Left lung (tissue), 10 donors: ENCODE measurements around the gene IDUA. TPM values are rescaled to one million over a fixed set of nuclear protein-coding genes. Genes with fewer than 3 reads are reported as not detected.

Source experiments
- ATAC-seq: fragments of 200-7000 bp; cut with Tn5 transposase; one replicate; pipeline ENCODE4 v1.9.1; 2020; ENCODE audit warnings: moderate library complexity
- DNase-seq, 4 donors: peaks; one replicate each; pipeline ENCODE4 v3.0.0-alpha.2; 2013 to 2020
- H3K27ac ChIP-seq, 2 donors: fragments of 200-600 bp; sonication (generic) in 1 of 2; one replicate each; pipeline versions ENCODE4 v1.5.0 to v1.8.0; 2020 to 2021
- H3K27me3 ChIP-seq, 2 donors: fragments of 200-600 bp; sonication (generic) in 1 of 2; one replicate each; pipeline versions ENCODE4 v1.5.0 to v1.8.0; 2020 to 2021
- H3K36me3 ChIP-seq, 2 donors: fragments of 200-600 bp; sonication (generic) in 1 of 2; one replicate each; pipeline versions ENCODE4 v1.5.0 to v1.8.0; 2020 to 2021
- H3K4me1 ChIP-seq, 2 donors: fragments of 200-600 bp; one replicate each; pipeline ENCODE4 v1.8.0; 2021
- H3K4me3 ChIP-seq, 2 donors: fragments of 200-600 bp; sonication (generic) in 1 of 2; one replicate each; pipeline versions ENCODE4 v1.5.0 to v1.8.0; 2020 to 2021; ENCODE audit warnings: mild to moderate bottlenecking in 1 of 2
- H3K9me3 ChIP-seq, 2 donors: fragments of 200-600 bp; sonication (generic) in 1 of 2; one replicate each; pipeline versions ENCODE4 v1.5.0 to v1.8.0; 2020 to 2021
- intact Hi-C, 2 donors: fragments of 100-400 bp; cut with DNase I; formaldehyde crosslinking; loops; one replicate each; pipeline versions ENCODE4 v1.11.2 to v1.14.2; 2022
- polyA plus RNA-seq, 6 donors: library from polyadenylated mRNA; unstranded; fragments of 120-200 nt; gene quantifications; one replicate each; pipeline ENCODE4 v1.2.1, GENCODE V29; 2013; ENCODE audit not compliant: insufficient read length in 6 of 6
- total RNA-seq, 2 donors: library from RNA; stranded (reverse); fragmentation: NEBNext Ultra II Directional; extraction: Animal tissue kit (Norgen Biotek cat#: 25700); gene quantifications; one replicate each; pipeline ENCODE4 v1.2.1, GENCODE V29; 2021
- TF ChIP-seq, protein P1 (sequence below), 2 donors: fragments of 200-600 bp; sonication (generic) in 1 of 2; IDR thresholded peaks; one replicate each; pipeline versions ENCODE4 v1.5.0 to v1.8.0; 2021; ENCODE audit warnings: antibody characterized with exemption in 2 of 2
- donor health status: DM: no; HTN: yes; CAD: no.
- donor health status: DM: no; HTN: no; CAD: no.

Gene IDUA
- total and polyA plus RNA-seq, 8 donors = 10.1 to 46.8 (median 19.1) TPM

DNA sequence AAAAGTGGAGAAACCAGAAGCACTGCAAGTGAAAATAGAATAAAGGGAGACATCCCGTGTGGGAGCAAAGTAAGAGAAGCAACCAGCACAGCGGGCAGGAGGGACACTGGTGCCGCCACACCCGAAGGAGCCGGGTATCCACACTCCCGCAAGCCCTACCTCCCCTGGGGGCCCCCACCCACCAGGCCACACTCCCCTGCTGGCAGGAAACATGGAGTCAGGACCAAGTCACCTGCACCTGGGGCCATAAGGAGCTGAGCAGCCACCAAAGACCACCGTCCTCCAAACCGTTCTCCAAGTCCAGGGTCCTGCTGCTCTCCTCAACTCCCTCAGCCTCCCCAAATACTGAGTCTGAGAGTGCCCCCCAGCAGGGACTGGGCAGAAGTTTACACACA is 55.1 kb downstream of the IDUA start:
- ATAC-seq (no peak), DNase-seq (peak in 1 of 4 donors; percentile 68)
- H3K27ac ChIP-seq = no peak overlapping the region
- H3K36me3 ChIP-seq = no peaks in the 10 kb centered on the region
- TF ChIP-seq, protein P1, sequence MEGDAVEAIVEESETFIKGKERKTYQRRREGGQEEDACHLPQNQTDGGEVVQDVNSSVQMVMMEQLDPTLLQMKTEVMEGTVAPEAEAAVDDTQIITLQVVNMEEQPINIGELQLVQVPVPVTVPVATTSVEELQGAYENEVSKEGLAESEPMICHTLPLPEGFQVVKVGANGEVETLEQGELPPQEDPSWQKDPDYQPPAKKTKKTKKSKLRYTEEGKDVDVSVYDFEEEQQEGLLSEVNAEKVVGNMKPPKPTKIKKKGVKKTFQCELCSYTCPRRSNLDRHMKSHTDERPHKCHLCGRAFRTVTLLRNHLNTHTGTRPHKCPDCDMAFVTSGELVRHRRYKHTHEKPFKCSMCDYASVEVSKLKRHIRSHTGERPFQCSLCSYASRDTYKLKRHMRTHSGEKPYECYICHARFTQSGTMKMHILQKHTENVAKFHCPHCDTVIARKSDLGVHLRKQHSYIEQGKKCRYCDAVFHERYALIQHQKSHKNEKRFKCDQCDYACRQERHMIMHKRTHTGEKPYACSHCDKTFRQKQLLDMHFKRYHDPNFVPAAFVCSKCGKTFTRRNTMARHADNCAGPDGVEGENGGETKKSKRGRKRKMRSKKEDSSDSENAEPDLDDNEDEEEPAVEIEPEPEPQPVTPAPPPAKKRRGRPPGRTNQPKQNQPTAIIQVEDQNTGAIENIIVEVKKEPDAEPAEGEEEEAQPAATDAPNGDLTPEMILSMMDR (IDR thresholded peaks at IDR 0.05) = no peak
- intact Hi-C loops = no loop called here
- peaks cover 20 to 24% of the 10 kb centered on the region in 2 donors for H3K4me1 ChIP-seq
- peaks cover 0 to 65% of the 10 kb centered on the region in 2 donors for H3K27me3 ChIP-seq
- H3K4me3 ChIP-seq = no peak overlapping the region
- no peaks in the 10 kb centered on the region for H3K9me3 ChIP-seq

DNA sequence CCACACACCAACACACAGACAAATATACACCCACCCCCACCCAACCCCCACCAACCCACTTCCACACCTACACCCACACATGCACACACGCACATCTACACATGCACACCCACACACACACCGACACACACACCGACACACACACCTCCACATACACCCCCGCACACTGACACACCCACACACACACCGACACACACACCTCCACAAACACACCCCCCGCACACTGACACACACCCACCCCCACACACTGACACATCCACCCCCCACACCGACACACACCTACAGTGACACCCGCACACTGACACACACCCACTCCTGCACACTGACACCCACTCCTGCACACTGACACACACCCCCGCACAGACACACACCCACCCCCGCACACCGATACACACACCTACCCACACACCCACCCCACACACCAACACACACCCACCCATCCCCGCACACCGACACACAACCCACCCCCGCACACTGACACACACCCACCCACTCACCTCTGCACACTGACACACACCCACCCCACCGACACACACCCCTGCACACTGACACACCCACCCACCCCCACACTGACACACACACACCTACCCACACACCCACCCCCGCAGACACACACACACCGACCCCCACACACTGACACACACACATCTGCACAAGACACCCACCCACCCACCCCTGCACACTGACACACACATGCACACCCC is 55.7 kb downstream of the IDUA start:
- H3K27ac ChIP-seq = no peak overlapping the region
- H3K9me3 ChIP-seq = no peaks in the 10 kb centered on the region
- ATAC-seq (no peak), DNase-seq (peak in 1 of 4 donors; percentile 47)
- H3K4me1 ChIP-seq = peaks cover 26 to 29% of the 10 kb centered on the region in 2 donors
- TF ChIP-seq, protein P1 (IDR thresholded peaks at IDR 0.05) = no peak
- no peak overlapping the region for H3K4me3 ChIP-seq
- H3K27me3 ChIP-seq = peaks cover 0 to 67% of the 10 kb centered on the region in 2 donors
- intact Hi-C loops = no loop called here
- no peaks in the 10 kb centered on the region for H3K36me3 ChIP-seq

DNA sequence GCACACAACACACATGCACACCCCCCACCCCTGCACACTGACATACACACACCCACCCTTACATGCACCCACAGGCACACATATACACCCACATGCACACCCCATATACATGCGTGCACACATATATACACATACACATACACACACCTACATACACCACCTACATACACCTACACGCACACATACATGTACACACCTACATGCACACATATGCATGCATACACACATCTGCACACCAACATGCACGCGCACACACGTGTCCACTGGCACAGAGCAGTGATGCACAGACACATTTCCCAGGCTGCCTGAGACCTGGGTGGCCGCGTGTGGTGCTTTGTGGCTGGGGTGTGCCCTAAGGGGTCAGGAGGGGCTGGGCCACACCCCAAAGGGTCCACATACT is 56.3 kb downstream of the IDUA start:
- H3K9me3 ChIP-seq = no peaks in the 10 kb centered on the region
- no peak overlapping the region for H3K4me3 ChIP-seq
- ATAC-seq (no peak), DNase-seq (no peak)
- intact Hi-C loops = no loop called here
- H3K36me3 ChIP-seq = no peaks in the 10 kb centered on the region
- H3K4me1 ChIP-seq = peaks cover 31 to 35% of the 10 kb centered on the region in 2 donors
- TF ChIP-seq, protein P1 (IDR thresholded peaks at IDR 0.05) = no peak
- no peak overlapping the region for H3K27ac ChIP-seq
- H3K27me3 ChIP-seq = peaks cover 0 to 68% of the 10 kb centered on the region in 2 donors

DNA sequence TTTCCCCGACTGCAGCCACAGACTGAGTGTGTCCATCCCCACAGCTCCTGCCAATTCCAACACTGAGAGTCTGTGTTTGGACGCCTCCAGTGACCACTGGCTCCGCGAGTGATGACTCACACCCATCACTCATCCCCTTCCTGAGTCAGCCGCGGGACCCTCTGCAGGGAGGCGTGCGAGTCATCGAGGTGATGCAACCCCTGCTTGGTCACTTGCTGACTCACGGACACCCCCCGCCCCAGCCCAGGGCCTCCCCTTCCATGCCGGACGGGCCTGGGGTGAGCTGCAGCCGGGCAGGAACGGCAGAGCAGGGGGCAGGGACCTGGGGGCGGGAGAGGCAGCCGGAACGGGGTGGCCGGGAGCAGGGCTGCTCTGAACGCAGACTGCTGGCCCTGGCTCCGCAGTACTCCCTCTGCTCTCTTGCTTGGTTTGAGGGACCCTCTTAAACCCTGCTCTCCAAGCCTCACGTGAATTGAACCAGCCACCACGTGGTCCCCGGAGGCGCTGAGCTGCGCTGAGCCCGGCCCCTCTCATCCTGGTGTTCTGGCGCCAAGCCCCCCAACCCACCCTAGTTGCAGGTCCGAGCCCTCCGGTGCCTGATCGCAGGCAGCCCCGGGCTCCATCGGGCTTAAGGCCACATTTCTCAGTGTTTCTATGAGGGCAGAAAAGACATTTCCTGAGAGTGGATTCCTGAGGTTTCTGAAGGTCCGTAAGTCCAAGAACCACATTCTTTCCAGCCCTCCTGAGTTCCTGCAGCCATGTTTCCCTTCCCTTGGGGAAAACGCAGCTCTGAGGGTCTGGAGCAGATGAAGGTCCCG is 57.0 kb downstream of the IDUA start:
- intact Hi-C loops = no loop called here
- peak; percentile 74 for ATAC-seq
- DNase-seq = peak in 3 of 4 donors; percentile 53 to 94 (median 94)
- Histone ChIP-seq H3K4me1 (peaks cover 31 to 38% of the 10 kb centered on the region in 2 donors), H3K4me3 (no peak overlapping the region), H3K27ac (peak overlapping the region; percentile 45 to 46), H3K9me3 (no peaks in the 10 kb centered on the region), H3K27me3 (peaks cover 0 to 68% of the 10 kb centered on the region in 2 donors), H3K36me3 (no peaks in the 10 kb centered on the region)
- TF ChIP-seq, protein P1 (IDR thresholded peaks at IDR 0.05) = no peak
